Fibroblast of upper back skin (primary cell): Measurements from ENCODE around the gene EGFL8.
A peak's percentile ranks its signal among the peaks of the same experiment; 100 is the strongest.
"Not testable (repeated sequence)": the region's sequence is repeated elsewhere in the genome, so short reads cannot be mapped to it uniquely, and the experiment has no call there.

Source experiments
- DNase-seq: peaks from one replicate; pipeline ENCODE4 v3.0.0-alpha.2; 2013

Gene EGFL8

GRCh38 chr6:32164295-32164694 is at the start of gene EGFL8:
Gene EGFL8 (plus strand): TSS chr6:32164595. CDS start chr6:32166166, 1,571 bp downstream.
- DNase-seq: no peak

GRCh38 chr6:32114796-32115195 is 49.6 kb upstream of the EGFL8 start:
- peak; percentile 69 for DNase-seq

GRCh38 chr6:32115623-32116022 is 48.8 kb upstream of the EGFL8 start:
- no peak for DNase-seq

- no peak for DNase-seq
Measured at GRCh38 chr6:32116674-32117073, 47.7 kb upstream of the EGFL8 start.

- no peak for DNase-seq
Measured at GRCh38 chr6:32117461-32117860, 46.9 kb upstream of the EGFL8 start.

GRCh38 chr6:32118782-32119628 is 45.4 kb upstream of the EGFL8 start:
- peak; percentile 79 for DNase-seq

- DNase-seq: no peak
Measured at GRCh38 chr6:32120573-32121059, 43.8 kb upstream of the EGFL8 start.

- no peak for DNase-seq
Measured at GRCh38 chr6:32123681-32124080, 40.7 kb upstream of the EGFL8 start.

- DNase-seq: no peak
Measured at GRCh38 chr6:32126880-32127279, 37.5 kb upstream of the EGFL8 start.

- no peak for DNase-seq
Measured at GRCh38 chr6:32127409-32127716, 37.0 kb upstream of the EGFL8 start.

GRCh38 chr6:32127717-32128592 is 36.4 kb upstream of the EGFL8 start, which contains the start of gene ATF6B:
Gene ATF6B (minus strand): TSS chr6:32128246. CDS start chr6:32128207, 39 bp downstream.
- peak; percentile 100 for DNase-seq

- no peak for DNase-seq
Measured at GRCh38 chr6:32128751-32129296, 35.6 kb upstream of the EGFL8 start.

GRCh38 chr6:32129297-32130088 is 34.9 kb upstream of the EGFL8 start:
- no peak for DNase-seq

- no peak for DNase-seq
Measured at GRCh38 chr6:32131439-32131948, 32.9 kb upstream of the EGFL8 start.

- DNase-seq: no peak
Measured at GRCh38 chr6:32132110-32132509, 32.3 kb upstream of the EGFL8 start.

- DNase-seq: peak; percentile 73
Measured at GRCh38 chr6:32133786-32134185, 30.6 kb upstream of the EGFL8 start.

GRCh38 chr6:32137454-32137853 is 26.9 kb upstream of the EGFL8 start:
- no peak for DNase-seq

- DNase-seq: no peak
Measured at GRCh38 chr6:32139590-32139989, 24.8 kb upstream of the EGFL8 start.

GRCh38 chr6:32140420-32141046 is 23.9 kb upstream of the EGFL8 start:
- peak; percentile 21 for DNase-seq

- DNase-seq: not testable (repeated sequence)
Measured at GRCh38 chr6:32144238-32144637, 20.2 kb upstream of the EGFL8 start.

- DNase-seq: peak; percentile 21
Measured at GRCh38 chr6:32146287-32146686, 18.1 kb upstream of the EGFL8 start.

- DNase-seq: no peak
Measured at GRCh38 chr6:32146687-32147086, 17.7 kb upstream of the EGFL8 start.
